ENCODE results near the gene XKR3.
"Not testable (repeated sequence)": the region's sequence is repeated elsewhere in the genome, so short reads cannot be mapped to it uniquely, and the experiment has no call there.

The XKR3 gene

DNA sequence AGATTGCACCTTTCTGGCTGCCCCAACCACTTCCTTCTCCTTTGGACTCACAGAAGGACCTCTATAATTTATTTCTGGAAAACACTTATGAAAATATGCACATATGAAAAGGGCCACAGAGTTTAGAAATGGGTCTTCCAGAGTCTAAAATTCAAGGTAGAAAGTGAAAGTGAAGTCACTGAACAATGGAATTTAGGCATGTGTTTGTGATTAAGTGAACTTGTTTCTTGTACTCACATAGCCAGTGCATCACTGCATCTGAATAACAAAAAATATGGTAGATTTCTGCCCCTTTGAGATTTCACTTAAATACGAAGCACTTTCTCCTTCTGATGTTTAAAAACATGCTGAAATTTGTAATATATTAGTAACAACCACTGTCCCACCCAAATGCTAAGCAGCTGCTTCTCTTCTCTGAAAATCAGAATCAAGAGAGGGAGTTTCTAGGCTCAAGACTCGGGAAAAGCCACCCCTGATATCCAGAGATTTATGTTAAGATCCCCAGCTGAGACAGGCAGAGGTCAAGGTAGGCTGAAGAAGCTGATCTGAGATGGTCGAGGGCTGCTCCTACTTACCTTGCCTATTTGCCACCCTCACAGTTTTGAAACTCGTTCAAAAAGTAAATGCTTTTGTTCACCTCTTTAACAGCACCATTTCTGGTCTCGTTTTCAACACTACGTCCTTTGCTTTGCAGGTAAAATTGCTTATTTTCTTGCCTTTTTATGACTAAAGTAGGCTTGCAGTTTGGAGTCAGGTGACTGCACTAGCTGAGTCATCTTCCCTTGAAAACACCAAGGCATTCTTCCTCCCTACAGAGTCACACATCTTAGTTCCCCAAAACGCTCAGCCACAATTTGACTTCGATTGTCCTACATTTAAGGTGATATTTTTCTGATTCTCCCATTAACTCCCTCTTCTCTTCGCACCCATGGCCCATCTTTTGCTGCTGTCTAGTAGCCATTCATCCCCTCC is at the start of gene XKR3:
TSS of gene XKR3 (minus strand) at position 696 of the 972 bp plus-strand sequence. CDS start 17,338 bp downstream, outside the sequence.
- DNase-seq: peak; percentile 42
- in situ Hi-C loops (cut with HindIII; ENCODE audit: low pct_ligation_motif_present, low pct_unique_long_range_greater_than_20kb, low sequenced_read_pairs): no loop called here

DNA sequence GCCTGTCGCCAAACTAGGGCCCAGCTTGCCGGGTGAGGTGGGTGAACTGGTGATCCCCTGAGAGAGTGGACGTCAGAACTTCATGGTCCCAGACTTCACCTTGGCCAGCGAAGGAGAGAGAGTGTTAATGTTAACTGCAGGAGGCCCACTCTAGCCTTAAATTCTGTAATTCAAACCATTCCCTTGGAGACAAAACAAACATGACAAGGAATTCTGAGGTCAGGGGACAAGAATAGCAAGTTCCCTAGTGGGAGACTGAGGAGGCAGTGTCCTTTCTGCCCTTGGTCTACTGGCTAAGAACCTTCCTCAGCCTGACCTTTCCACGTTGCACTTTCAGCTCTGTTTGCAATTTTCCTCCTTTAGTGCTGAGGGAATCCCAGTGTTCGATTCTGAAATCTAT is 44.4 kb upstream of the XKR3 start:
- in situ Hi-C loops (cut with HindIII; ENCODE audit: low pct_ligation_motif_present, low pct_unique_long_range_greater_than_20kb, low sequenced_read_pairs); DNase-seq: not testable (repeated sequence)

DNA sequence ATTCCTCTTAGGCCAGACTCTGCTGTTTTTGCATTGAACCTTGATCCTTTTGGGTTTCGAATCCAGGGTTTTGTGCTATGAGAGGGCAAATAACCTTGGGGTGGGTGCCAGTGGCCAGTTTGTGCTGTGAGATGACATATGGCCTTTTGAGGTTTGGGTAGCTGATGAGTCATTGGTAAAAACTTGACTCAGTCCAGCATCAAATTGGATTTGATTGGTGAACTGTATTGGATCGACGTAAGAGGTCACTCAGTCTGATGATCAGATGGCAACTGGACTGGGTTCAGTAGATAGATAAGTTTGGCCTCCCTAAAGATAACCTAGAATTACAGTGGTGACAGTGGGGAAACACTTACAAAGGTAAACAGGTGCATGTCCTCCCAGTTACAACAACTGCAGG is 41.0 kb upstream of the XKR3 start:
- DNase-seq: peak; percentile 51
- in situ Hi-C loops (cut with HindIII; ENCODE audit: low pct_ligation_motif_present, low pct_unique_long_range_greater_than_20kb, low sequenced_read_pairs): no loop called here

DNA sequence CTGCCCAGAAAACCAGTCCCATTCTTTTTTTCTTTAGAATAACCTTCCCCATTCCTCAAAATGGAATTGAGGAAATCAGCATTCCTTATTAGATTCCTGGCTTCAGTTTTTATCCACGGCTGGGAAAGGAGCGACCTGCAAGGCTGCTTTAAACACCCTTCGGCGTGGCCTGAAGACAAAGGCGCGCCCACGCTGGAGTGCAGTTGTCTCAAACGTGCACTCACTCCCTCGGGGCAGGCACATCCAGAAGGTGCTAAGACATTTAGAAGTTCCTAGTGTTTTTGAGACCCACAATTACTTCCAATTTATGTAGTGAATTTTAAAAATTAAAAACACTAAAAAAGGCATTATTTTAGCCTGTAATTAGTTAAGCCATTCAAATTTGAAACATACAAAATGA is 31.6 kb upstream of the XKR3 start:
- in situ Hi-C loops (cut with HindIII; ENCODE audit: low pct_ligation_motif_present, low pct_unique_long_range_greater_than_20kb, low sequenced_read_pairs); DNase-seq: not testable (repeated sequence)

DNA sequence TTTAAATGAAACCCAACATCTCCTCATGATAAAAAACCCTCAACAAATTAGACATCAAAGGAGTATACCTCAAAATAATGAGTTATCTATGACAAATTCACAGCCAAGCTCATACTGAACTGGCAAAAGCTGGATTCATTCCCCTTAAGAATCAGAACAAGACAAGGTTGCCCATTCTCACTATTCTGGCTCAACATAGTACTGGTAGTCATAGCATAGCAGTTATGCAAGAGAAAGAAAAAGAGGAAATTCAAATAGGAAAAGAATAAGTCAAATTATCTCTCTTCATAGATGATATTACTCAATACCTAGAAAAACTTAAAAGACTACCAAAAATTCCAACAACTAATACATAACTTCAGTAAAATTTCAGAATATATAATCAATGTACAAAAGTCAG is 29.4 kb upstream of the XKR3 start:
- in situ Hi-C loops (cut with HindIII; ENCODE audit: low pct_ligation_motif_present, low pct_unique_long_range_greater_than_20kb, low sequenced_read_pairs): no loop called here
- no peak for DNase-seq

DNA sequence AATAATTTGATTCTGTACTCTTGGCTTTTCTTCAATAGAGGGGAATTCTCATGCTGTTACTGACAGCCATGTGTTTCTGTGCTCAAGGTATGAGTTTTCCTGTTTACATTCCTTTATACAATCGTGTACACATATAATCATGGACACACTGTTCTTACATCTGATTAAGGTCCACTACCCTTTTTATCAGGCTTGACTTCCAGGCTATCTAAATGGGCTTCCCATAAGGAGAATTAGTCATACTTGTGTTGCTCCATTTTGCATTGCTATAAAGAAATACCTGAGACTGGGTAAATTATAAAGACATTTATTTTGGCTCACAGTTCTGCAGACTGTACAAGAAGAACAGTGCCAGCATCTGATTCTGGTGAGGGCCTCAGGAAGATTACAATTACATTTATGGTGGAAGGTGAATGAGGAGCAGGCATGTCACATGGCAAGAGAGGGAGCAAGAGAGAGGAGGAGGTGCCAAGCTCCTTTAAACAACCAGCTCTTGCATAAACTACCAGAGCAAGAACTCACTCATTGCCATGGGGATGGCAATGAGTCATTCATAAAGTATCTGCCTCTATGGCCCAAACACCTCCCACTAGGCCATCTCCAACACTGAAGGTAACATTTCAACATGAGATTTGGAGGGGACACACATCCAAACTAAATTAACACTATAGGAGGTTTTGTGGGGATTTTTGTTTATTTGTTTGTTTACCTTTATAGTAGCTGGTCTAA is 26.2 kb upstream of the XKR3 start:
- in situ Hi-C loops (cut with HindIII; ENCODE audit: low pct_ligation_motif_present, low pct_unique_long_range_greater_than_20kb, low sequenced_read_pairs): not testable (repeated sequence)
- peak; percentile 66 for DNase-seq

DNA sequence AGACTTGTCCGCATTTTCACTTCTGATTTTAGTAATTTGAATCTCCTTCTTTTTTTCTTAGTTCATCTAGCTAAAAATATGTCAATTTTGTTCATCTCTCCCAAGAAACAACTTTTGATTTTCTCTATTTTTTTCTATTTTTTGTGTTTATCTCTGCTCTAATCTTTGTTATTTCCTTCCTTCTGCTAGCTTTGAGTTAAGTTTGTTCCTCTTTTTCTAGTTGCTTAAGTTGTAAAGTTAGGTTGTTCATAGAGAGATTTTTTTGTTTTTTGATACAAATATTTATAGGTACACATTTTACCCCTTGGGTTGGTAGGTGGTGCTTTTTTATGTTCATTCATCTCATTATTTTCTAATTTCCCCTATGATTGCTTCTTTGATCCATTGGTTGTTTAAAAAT is 22.1 kb upstream of the XKR3 start:
- no peak for DNase-seq
- in situ Hi-C loops (cut with HindIII; ENCODE audit: low pct_ligation_motif_present, low pct_unique_long_range_greater_than_20kb, low sequenced_read_pairs): no loop called here

DNA sequence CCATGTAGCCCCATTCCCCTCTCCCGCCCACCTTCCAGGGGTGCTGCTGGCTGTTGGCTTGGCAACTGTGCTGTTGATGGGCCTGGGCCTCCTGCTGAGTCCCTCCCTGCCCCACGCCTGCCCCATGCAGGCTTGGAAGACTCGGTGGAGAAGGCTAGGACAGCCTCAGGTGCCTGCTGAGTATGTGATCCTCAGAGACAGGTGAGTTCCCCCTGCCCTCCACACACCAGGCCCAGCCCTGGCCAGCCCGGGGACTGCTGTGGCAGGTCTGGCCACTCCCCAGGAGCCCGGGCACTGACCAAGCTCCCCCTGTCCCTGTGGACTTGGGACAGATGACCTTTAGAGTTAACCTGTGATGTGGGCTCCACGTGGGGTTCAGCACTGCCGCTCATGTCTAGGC is 20.7 kb upstream of the XKR3 start:
- in situ Hi-C loops (cut with HindIII; ENCODE audit: low pct_ligation_motif_present, low pct_unique_long_range_greater_than_20kb, low sequenced_read_pairs): no loop called here
- no peak for DNase-seq

DNA sequence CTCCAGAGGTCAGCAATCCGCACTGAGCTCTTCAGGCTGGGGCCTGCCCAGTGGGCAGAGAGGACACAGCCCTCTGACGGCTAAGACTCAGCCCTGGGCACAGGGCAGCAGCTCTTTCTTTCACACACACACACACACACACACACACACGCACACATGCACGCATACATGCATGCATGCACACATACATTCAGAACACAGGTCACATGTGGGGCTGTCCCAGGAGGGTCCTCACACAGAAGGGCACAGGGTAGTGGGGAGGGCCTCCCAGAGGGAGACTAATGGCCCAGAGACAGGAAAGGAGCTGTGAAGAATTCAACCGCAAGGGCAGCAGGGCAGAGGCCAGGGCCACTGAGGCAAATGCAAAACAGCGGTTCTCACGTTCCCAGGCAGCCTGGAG is 20.3 kb upstream of the XKR3 start:
- in situ Hi-C loops (cut with HindIII; ENCODE audit: low pct_ligation_motif_present, low pct_unique_long_range_greater_than_20kb, low sequenced_read_pairs): no loop called here
- no peak for DNase-seq

DNA sequence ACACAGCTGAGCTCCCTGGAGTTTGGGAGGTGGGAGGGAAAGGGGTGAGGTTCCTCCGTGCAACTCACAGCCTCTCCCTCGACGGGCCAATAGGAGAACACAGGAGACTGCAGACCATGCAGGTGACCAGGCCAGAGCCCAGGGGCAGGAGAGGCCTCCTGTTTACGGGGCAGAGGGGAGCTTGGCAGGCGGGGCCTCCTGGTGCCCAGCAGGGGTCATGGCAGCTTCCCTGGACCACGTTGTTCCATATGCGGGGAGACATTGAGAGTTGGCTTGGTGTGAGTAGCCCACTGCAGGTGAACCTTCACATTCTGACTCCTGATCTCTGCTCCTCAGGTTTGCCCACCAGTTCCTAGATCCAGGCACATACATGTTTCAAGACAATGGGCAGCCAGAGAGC is 19.3 kb upstream of the XKR3 start:
- in situ Hi-C loops (cut with HindIII; ENCODE audit: low pct_ligation_motif_present, low pct_unique_long_range_greater_than_20kb, low sequenced_read_pairs): no loop called here
- DNase-seq: no peak

DNA sequence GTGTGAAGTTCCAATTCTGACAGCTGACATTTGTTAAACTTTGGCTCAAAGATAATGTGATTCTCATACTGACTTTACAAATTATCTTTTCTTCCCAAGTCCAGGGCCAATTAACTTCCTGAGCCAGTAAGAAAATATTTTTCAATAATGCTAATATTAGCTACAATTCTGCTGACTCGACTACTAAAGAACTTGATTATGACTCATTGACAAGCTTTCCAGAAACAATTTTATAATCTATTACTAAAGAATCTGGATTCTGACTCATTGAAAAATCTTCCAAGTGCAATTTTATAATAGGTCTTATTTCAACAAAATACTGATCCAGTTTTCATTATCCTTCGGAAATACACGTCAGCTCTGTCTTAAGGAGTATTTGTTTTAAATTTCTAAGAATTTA is 12.9 kb upstream of the XKR3 start:
- peak; percentile 19 for DNase-seq
- in situ Hi-C loops (cut with HindIII; ENCODE audit: low pct_ligation_motif_present, low pct_unique_long_range_greater_than_20kb, low sequenced_read_pairs): no loop called here

DNA sequence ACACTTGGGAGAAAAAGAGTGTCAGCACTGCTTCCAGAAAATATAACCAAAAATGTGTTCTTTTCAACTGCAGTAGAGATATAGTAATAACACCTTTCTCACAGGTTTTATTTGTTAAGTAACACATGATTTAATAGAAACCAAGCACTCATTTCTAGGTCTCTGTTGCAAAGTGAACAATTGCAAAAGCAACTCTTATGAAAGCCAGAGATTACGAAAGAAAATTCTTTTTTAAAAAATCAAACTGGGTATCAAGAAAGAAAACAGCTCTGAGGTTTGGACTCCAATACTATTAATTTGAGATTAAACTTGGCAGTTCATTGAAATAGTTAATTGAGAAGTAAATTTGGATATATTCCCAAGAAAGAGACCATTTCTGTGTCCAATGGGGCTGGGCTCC is 9.8 kb upstream of the XKR3 start:
- in situ Hi-C loops (cut with HindIII; ENCODE audit: low pct_ligation_motif_present, low pct_unique_long_range_greater_than_20kb, low sequenced_read_pairs): no loop called here

DNA sequence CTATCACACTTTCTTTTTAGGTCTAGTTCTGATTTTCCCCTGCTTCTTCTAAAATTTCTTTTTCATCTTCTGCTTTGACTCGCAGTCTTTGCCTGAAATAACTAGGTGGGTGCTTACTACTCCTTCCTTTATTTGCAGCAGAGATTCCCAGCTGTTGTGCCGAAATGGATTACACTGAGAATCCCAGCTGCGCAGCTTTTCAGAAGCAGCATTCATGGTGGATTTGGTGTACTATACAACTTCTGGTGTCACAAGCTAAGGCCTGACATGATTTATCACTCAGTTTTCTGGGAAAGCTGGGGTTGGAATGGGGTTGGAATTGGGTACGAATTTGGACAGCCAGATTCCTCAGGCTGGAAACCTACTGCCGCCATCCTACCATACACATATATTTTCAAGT is 6.0 kb upstream of the XKR3 start:
- in situ Hi-C loops (cut with HindIII; ENCODE audit: low pct_ligation_motif_present, low pct_unique_long_range_greater_than_20kb, low sequenced_read_pairs): no loop called here

More for the DNA sequence above, 9.8 kb upstream of the XKR3 start:
- no peak for DNase-seq

DNA sequence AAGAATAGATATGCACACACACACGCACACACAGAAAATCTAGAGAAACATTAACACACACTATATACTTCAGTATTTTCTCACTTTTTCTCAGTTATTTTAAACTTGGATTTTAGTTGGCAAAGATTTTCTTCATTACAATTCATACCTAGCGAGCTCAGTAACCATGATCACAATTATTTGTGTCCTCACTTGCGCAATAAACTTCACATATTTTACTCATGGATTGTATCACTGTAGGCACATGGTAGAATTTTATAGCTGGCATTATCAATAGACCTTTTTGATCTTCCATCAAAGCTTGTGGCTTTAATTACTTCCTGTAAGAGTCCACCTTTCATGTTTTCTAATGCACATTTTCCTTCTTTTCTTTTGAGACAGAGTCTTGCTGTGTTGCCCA is 4.8 kb upstream of the XKR3 start:
- no peak for DNase-seq
- in situ Hi-C loops (cut with HindIII; ENCODE audit: low pct_ligation_motif_present, low pct_unique_long_range_greater_than_20kb, low sequenced_read_pairs): no loop called here

More for the DNA sequence above, 6.0 kb upstream of the XKR3 start:
- no peak for DNase-seq

DNA sequence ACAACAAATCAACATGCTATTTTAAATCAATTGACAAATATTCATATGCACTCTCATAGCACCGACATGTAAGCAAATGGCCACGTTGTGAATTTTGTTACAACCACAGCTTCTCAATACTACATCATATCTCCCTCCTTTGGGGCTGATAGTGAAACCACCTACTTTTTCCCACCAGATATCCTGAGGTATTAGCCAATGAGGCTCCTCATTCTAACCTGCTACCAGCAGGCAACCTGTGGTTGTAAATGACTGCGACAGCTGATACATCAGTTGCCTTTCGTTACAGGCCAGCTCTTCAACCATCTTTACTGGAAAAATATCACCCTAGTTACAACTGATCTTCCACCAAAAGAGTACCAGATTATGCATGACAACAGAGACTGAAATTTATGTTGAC is 3.7 kb upstream of the XKR3 start:
- no peak for DNase-seq
- in situ Hi-C loops (cut with HindIII; ENCODE audit: low pct_ligation_motif_present, low pct_unique_long_range_greater_than_20kb, low sequenced_read_pairs): no loop called here

DNA sequence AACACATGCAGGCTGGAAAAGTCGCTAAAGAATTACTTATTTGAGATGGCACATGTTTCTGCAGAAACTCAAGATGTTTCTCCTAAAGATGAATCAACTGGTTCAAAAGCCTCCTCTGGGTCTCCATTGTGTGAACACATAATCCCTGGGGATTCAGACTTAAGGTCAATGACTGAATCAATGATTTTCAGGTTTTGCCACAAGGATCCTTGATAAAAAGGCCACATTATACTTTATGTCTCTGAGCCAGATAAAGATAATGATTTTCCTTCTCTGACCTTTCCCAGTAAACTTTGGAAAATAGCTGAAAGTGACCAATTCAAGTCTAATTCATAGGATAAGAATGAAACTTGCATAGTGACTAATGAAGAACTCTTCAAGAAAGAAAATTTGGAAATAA is 2.3 kb upstream of the XKR3 start:
- in situ Hi-C loops (cut with HindIII; ENCODE audit: low pct_ligation_motif_present, low pct_unique_long_range_greater_than_20kb, low sequenced_read_pairs): no loop called here
- no peak for DNase-seq

DNA sequence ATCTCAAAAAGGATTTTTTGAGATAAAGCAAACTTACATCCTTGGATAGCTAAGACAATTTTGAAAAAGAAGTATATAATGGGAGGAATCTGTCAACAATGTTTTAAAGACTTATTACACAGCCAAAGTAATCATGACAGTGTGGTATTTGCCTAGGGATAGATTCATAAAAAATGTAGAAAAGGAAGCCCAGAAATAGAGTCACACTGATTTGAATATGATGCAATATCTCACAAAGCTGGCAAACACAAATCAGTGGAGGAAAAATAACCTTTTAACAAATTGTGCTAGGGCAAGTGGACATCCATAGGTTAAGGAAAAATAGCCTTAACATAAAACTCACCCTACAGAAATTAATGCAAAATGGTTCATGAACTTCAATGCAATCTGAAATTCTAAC is 6.0 kb downstream of the XKR3 start:
- no peak for DNase-seq
- in situ Hi-C loops (cut with HindIII; ENCODE audit: low pct_ligation_motif_present, low pct_unique_long_range_greater_than_20kb, low sequenced_read_pairs): no loop called here

DNA sequence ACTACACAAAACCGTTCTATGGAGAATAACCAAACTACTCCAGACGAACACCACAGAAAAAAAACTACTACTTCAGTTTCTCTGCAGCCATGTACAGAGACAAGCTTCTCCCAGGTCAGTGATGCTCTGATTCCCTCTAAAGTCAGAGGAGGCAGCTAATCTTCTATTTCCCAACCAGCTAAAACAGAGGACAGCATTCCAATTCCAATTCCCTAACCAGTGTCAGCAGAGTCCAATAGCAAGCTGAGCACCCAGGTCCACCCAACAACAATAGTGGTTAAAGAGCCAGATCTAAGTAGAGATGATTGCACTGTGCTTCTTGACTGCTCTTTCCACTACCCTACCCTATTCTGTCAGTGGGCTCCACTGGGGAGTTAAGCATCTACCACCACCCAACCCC is 6.7 kb downstream of the XKR3 start:
- in situ Hi-C loops (cut with HindIII; ENCODE audit: low pct_ligation_motif_present, low pct_unique_long_range_greater_than_20kb, low sequenced_read_pairs): no loop called here
- no peak for DNase-seq

DNA sequence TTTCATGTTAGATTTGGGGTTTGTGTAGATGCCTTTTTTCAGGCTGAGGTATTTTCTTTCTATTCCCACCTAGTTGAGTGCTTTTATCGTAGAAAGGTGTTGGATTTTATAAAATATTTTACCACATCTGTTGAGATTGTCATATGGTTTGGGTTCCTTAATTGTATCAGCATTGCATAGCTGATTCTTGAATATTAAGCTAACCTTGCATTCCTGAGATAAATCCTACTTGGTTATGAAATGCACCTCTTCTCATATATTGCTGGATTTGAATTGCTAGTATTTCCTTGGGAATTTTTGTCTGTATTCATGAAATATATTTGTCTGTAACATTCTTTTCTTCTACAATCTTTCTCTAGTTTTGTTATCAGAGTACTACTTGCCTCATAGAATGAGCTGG is 10.1 kb downstream of the XKR3 start:
- in situ Hi-C loops (cut with HindIII; ENCODE audit: low pct_ligation_motif_present, low pct_unique_long_range_greater_than_20kb, low sequenced_read_pairs): no loop called here
- no peak for DNase-seq
